ENCODE data around the gene UBXN7. TPM values are rescaled to one million over a fixed set of nuclear protein-coding genes. Genes with fewer than 3 reads are reported as not detected.
"Not testable (repeated sequence)": the region's sequence is repeated elsewhere in the genome, so short reads cannot be mapped to it uniquely, and the experiment has no call there.

UBXN7 gene
- total RNA-seq, 4 donors from 2014 or later = 13.8 to 25.4 (median 15.4) TPM

DNA sequence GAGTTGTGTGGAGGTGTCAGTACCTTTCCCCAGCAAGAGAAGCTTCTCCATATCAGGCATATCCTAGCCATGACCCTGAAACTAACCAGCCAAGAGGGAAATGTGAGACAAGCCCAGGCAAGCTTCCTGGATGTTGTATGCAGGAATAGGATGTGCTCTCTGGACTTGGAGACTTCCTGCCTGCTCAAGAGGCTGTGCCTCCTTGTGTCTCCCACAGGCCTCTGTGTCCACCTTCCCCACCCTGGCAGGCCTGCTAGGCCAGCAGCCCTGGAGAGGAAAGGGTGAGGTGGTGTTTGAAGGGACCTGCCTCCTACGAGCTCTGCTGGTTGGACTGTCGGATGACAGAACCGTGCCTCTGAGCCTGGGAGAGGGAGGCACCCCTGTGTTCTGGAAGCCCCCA is 112.1 kb downstream of the UBXN7 start:
- Histone ChIP-seq H3K9me3 (no peaks in the 10 kb centered on the region), H3K4me1 (peaks cover 0 to 5% (median 2%) of the 10 kb centered on the region in 4 donors), H3K27ac (no peak overlapping the region), H3K27me3 (no peaks in the 10 kb centered on the region), H3K4me3 (no peak overlapping the region), H3K36me3 (no peaks in the 10 kb centered on the region)
- no peak for DNase-seq
- intact Hi-C loops (cut with DNase I; ENCODE audit: low total_unique reads) = no loop called here
- 0 to 83% methylated on average over 1 to 3 of the region's 3 CpGs for WGBS, 2 donors (ENCODE audit: low coverage in 1 of 2)
- TF ChIP-seq POLR2A (IDR thresholded peaks at IDR 0.05) = no peak
- TF ChIP-seq POLR2AphosphoS5 (IDR thresholded peaks at IDR 0.05) = no peak
- TF ChIP-seq CTCF (IDR thresholded peaks at IDR 0.05) = no peak
- TF ChIP-seq EP300 (IDR thresholded peaks at IDR 0.05; ENCODE audit: low read depth) = no peak
- in situ Hi-C loops (cut with MboI; ENCODE audit: low pct_ligation_motif_present in 1 of 4, low pct_unique_long_range_greater_than_20kb in 1 of 4, low sequenced_read_pairs in 3 of 4) = no loop called here

DNA sequence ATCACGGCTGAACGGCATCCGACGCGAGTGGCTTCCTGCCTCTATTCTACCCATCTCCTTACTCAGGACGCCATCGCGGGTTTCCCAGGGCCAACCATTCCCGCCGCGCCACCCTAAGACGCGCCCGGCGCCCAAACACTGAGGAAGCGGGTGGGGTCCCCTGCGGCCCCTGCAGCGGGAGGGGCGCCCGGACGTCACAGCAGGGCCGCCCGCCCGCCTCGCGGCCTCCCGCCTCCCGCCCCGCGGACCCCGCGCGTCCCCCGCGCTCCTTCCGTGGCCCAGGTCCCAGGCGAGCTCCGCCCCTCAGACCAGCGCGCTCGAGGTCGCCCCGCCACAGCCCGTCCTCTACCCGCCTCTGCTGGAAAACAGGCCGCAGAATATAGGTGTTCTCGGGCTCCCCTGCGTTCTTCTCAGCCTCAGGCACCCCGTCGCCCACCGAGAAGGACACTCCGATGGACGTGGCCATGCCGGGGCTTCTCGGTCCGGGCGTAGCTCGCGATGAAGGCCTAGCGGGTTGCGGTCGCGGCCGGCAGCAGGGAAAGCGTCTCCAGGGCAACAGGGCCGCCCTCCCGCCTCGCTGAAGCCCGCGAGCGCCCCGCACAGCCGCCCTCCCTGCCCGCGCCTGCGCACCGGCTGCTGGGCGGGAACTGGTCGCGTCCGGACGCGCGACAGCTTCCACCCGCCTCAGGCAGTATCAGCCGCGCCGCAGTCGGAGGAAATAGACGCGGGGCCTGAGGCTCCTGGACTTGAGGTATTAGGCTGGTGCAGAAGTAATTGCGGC is 114.3 kb downstream of the UBXN7 start, which contains the start of gene DYNLT2B:
DYNLT2B (minus strand) TSS at position 554 of the 781 bp plus-strand sequence; CDS start at position 466, 88 bp downstream.
- Histone ChIP-seq H3K4me1 (peaks cover 0 to 5% (median 2%) of the 10 kb centered on the region in 4 donors), H3K27ac (peak within 1 kb of the TSS; percentile 91 to 97 (median 94)), H3K4me3 (peak within 1 kb of the TSS; percentile 49 to 90 (median 87)), H3K36me3 (no peaks in the 10 kb centered on the region), H3K27me3 (no peaks in the 10 kb centered on the region), H3K9me3 (no peaks in the 10 kb centered on the region)
- intact Hi-C loops (cut with DNase I; ENCODE audit: low total_unique reads) (no loop called here), in situ Hi-C loops (cut with MboI; ENCODE audit: low pct_ligation_motif_present in 1 of 4, low pct_unique_long_range_greater_than_20kb in 1 of 4, low sequenced_read_pairs in 3 of 4) (no loop called here)
- WGBS, 2 donors (ENCODE audit: low coverage in 1 of 2) = 0% methylated on average over 82 of the region's 92 CpGs; no CpG with 5 or more reads in 1 of the 2 donors
- no peak for TF ChIP-seq EP300 (IDR thresholded peaks at IDR 0.05; ENCODE audit: low read depth)
- peak; percentile 54 to 84 (median 82) for TF ChIP-seq POLR2AphosphoS5 (IDR thresholded peaks at IDR 0.05)
- TF ChIP-seq CTCF (IDR thresholded peaks at IDR 0.05) = no peak
- peak; percentile 74 for TF ChIP-seq POLR2A (IDR thresholded peaks at IDR 0.05)
- peak; percentile 91 for DNase-seq

- 10 to 60% methylated on average over 1 to 12 of the region's 17 CpGs for WGBS, 2 donors (ENCODE audit: low coverage in 1 of 2)
- DNase-seq; H3K9me3 ChIP-seq; intact Hi-C loops (cut with DNase I; ENCODE audit: low total_unique reads); H3K36me3 ChIP-seq; H3K27me3 ChIP-seq; in situ Hi-C loops (cut with MboI; ENCODE audit: low pct_ligation_motif_present in 1 of 4, low pct_unique_long_range_greater_than_20kb in 1 of 4, low sequenced_read_pairs in 3 of 4); H3K4me1 ChIP-seq: not testable (repeated sequence)
- Histone ChIP-seq H3K4me3 (peak overlapping the region; percentile 49 to 90 (median 87)), H3K27ac (peak overlapping the region; percentile 91 to 97 (median 94))
Observed at GRCh38 chr3:196316799-196317686, 115.2 kb downstream of the UBXN7 start.

- Histone ChIP-seq H3K36me3 (no peaks in the 10 kb centered on the region), H3K27me3 (no peaks in the 10 kb centered on the region), H3K4me1 (peaks cover 0 to 5% (median 2%) of the 10 kb centered on the region in 4 donors), H3K9me3 (no peaks in the 10 kb centered on the region), H3K4me3 (no peak overlapping the region), H3K27ac (no peak overlapping the region)
- DNase-seq = no peak
- WGBS, 2 donors (ENCODE audit: low coverage in 1 of 2) = 85 to 86% methylated on average over 1 of the region's 1 CpG
- in situ Hi-C loops (cut with MboI; ENCODE audit: low pct_ligation_motif_present in 1 of 4, low pct_unique_long_range_greater_than_20kb in 1 of 4, low sequenced_read_pairs in 3 of 4) = no loop called here
- TF ChIP-seq EP300 (IDR thresholded peaks at IDR 0.05; ENCODE audit: low read depth) = no peak
- intact Hi-C loops (cut with DNase I; ENCODE audit: low total_unique reads) = no loop called here
Observed at GRCh38 chr3:196315821-196316220, 116.4 kb downstream of the UBXN7 start.

DNA sequence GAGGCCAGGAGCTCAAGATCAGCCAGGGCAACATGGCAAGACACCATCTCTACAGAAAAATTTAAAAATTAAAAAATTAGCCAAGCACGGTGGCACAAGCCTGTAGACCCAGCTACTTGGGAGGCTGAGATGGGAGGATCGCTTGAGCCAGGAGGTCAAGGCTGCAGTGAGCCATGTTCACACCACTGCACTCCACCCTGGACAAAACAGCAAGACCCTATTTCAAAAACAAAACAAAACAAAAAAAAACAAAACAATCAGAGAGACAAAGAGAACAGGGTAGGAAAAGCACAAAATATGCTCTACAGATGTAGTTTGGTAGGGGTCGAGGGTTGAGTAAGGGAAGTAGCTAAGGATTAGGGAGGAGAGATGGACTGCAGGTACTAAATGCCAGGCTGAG is 117.6 kb downstream of the UBXN7 start:
- H3K27ac ChIP-seq = no peak overlapping the region
- H3K4me3 ChIP-seq = no peak overlapping the region
- H3K27me3 ChIP-seq = no peaks in the 10 kb centered on the region
- H3K4me1 ChIP-seq = peaks cover 0 to 5% (median 2%) of the 10 kb centered on the region in 4 donors
- in situ Hi-C loops (cut with MboI; ENCODE audit: low pct_ligation_motif_present in 1 of 4, low pct_unique_long_range_greater_than_20kb in 1 of 4, low sequenced_read_pairs in 3 of 4) (no loop called here), intact Hi-C loops (cut with DNase I; ENCODE audit: low total_unique reads) (no loop called here)
- no peaks in the 10 kb centered on the region for H3K9me3 ChIP-seq
- DNase-seq = no peak
- TF ChIP-seq POLR2A (IDR thresholded peaks at IDR 0.05) (no peak), CTCF (IDR thresholded peaks at IDR 0.05) (no peak), POLR2AphosphoS5 (IDR thresholded peaks at IDR 0.05) (no peak), EP300 (IDR thresholded peaks at IDR 0.05; ENCODE audit: low read depth) (no peak)
- WGBS, 2 donors (ENCODE audit: low coverage in 1 of 2) = 92 to 94% methylated on average over 3 of the region's 3 CpGs
- no peaks in the 10 kb centered on the region for H3K36me3 ChIP-seq

DNA sequence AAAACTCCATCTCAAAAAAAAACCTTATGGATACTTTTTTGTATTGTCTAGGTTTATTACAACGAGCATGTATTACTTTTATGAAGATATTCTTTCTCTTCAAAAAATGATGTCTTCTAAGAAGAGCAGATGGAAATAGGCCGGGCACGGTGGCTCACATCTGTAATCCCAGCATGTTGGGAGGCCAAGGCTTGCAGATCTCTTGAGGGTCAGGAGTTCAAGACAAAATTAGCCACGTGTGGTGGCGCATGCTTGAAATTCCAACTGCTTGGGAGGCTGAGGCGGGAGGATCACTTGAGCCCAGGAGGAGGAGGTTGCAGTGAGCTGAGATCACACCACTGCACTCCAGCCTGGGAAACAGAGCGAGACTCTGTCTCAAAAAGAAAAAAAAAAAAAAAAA is 118.1 kb downstream of the UBXN7 start:
- H3K27me3 ChIP-seq; in situ Hi-C loops (cut with MboI; ENCODE audit: low pct_ligation_motif_present in 1 of 4, low pct_unique_long_range_greater_than_20kb in 1 of 4, low sequenced_read_pairs in 3 of 4); H3K36me3 ChIP-seq; H3K27ac ChIP-seq; H3K4me3 ChIP-seq; intact Hi-C loops (cut with DNase I; ENCODE audit: low total_unique reads); DNase-seq; H3K4me1 ChIP-seq; H3K9me3 ChIP-seq: not testable (repeated sequence)
- 89 to 97% methylated on average over 4 to 7 of the region's 7 CpGs for WGBS, 2 donors (ENCODE audit: low coverage in 1 of 2)

DNA sequence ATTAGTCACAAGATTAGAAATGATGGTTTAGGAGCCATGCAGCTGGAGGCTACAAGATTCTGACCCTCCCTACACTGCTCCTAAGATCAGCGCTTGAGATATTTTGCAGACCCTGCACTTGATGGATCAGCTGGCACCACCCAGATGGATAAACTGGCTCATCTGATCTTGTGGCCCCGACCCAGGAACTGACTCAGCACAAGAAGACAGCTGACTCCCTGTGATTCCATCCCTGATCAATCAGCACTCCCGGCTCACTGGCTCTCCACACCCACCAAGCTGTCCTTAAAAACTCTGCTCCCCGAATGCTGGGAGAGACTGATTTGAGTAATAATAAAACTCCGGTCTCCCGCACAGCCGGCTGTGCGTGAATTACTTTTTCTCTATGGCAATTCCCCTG is 129.3 kb downstream of the UBXN7 start:
- H3K4me1 ChIP-seq; H3K36me3 ChIP-seq; H3K27ac ChIP-seq; DNase-seq; H3K4me3 ChIP-seq; H3K9me3 ChIP-seq; intact Hi-C loops (cut with DNase I; ENCODE audit: low total_unique reads); H3K27me3 ChIP-seq; in situ Hi-C loops (cut with MboI; ENCODE audit: low pct_ligation_motif_present in 1 of 4, low pct_unique_long_range_greater_than_20kb in 1 of 4, low sequenced_read_pairs in 3 of 4): not testable (repeated sequence)
- WGBS, 2 donors (ENCODE audit: low coverage in 1 of 2) = 92% methylated on average over 7 of the region's 8 CpGs; no CpG with 5 or more reads in 1 of the 2 donors

All from transverse colon (tissue), 4 donors.